ENCODE results near the gene LCTL.
"Not testable (repeated sequence)": the region's sequence is repeated elsewhere in the genome, so short reads cannot be mapped to it uniquely, and the experiment has no call there.

Gene LCTL

GRCh38 chr15:66503041-66503648 is 62.7 kb downstream of the LCTL start:
- DNase-seq (ENCODE audit: low read depth in 2 of 2), result not testable (repeated sequence)

- DNase-seq (ENCODE audit: low read depth in 2 of 2), result no peak
Observed at GRCh38 chr15:66502491-66502890, 63.3 kb downstream of the LCTL start.

- not testable (repeated sequence) for DNase-seq (ENCODE audit: low read depth in 2 of 2)
Observed at GRCh38 chr15:66500346-66500745, 65.5 kb downstream of the LCTL start.

GRCh38 chr15:66498501-66499386 is 67.1 kb downstream of the LCTL start:
- DNase-seq (ENCODE audit: low read depth in 2 of 2), result peak; percentile 16 to 19

All from fibroblast of skin of left biceps (primary cell).